Parathyroid adenoma (tissue), 2 donors: ENCODE results near the gene DGAT2.
"Not testable (repeated sequence)": the region's sequence is repeated elsewhere in the genome, so short reads cannot be mapped to it uniquely, and the experiment has no call there.

Source experiments
- H2AFZ ChIP-seq: fragments of 300-600 bp; sonication (generic); one replicate; pipeline ENCODE4 v1.7.0; 2017; ENCODE audit warnings: antibody characterized with exemption, mild to moderate bottlenecking
- H3K27ac ChIP-seq: fragments of 300-600 bp; sonication (generic); one replicate; pipeline ENCODE4 v1.7.0; 2017
- H3K27me3 ChIP-seq: fragments of 300-600 bp; sonication (generic); one replicate; pipeline ENCODE4 v1.7.0; 2017; ENCODE audit warnings: low read length; ENCODE audit not compliant: control insufficient read depth, insufficient read depth
- H3K36me3 ChIP-seq: fragments of 300-600 bp; sonication (generic); one replicate; pipeline ENCODE4 v1.7.0; 2017; ENCODE audit warnings: low read length; ENCODE audit not compliant: control insufficient read depth, insufficient read depth
- H3K4me1 ChIP-seq: fragments of 300-600 bp; sonication (generic); one replicate; pipeline ENCODE4 v1.7.0; 2017; ENCODE audit warnings: control low read depth
- H3K4me2 ChIP-seq: fragments of 300-600 bp; sonication (generic); one replicate; pipeline ENCODE4 v1.7.0; 2017; ENCODE audit warnings: low read length
- H3K4me3 ChIP-seq: fragments of 300-600 bp; sonication (generic); one replicate; pipeline ENCODE4 v1.7.0; 2017; ENCODE audit warnings: low read depth, low read length
- H3K79me2 ChIP-seq: fragments of 300-600 bp; sonication (generic); one replicate; pipeline ENCODE4 v1.7.0; 2017; ENCODE audit warnings: control low read depth
- H3K9ac ChIP-seq: fragments of 300-600 bp; sonication (generic); one replicate; pipeline ENCODE4 v1.7.0; 2017; ENCODE audit warnings: mild to moderate bottlenecking
- H3K9me3 ChIP-seq: fragments of 300-600 bp; sonication (generic); one replicate; pipeline ENCODE4 v1.7.0; 2017; ENCODE audit warnings: low read length; ENCODE audit not compliant: control insufficient read depth
- CTCF ChIP-seq: fragments of 300-600 bp; sonication (generic); IDR thresholded peaks from one replicate; pipeline ENCODE4 v1.7.0; 2017; ENCODE audit warnings: antibody characterized with exemption, mild to moderate bottlenecking
- donor health status: primary hyperparathyroidism.

Gene DGAT2

GRCh38 chr11:75740681-75741080 lies 27.9 kb upstream of the DGAT2 start:
- no peak overlapping the region for H3K4me2 ChIP-seq
- TF ChIP-seq CTCF: no peak
- H3K36me3 ChIP-seq: no peaks in the 10 kb centered on the region
- H3K9ac ChIP-seq: no peak overlapping the region
- no peaks in the 10 kb centered on the region for H3K27me3 ChIP-seq
- no peak overlapping the region for H2AFZ ChIP-seq
- no peak overlapping the region for H3K27ac ChIP-seq
- no peak overlapping the region for H3K4me3 ChIP-seq
- no peaks in the 10 kb centered on the region for H3K9me3 ChIP-seq
- no peaks in the 10 kb centered on the region for H3K79me2 ChIP-seq
- no peaks in the 10 kb centered on the region for H3K4me1 ChIP-seq

GRCh38 chr11:75743159-75743558 lies 25.4 kb upstream of the DGAT2 start:
- H3K4me2 ChIP-seq, H2AFZ ChIP-seq, H3K27ac ChIP-seq, H3K9ac ChIP-seq, H3K9me3 ChIP-seq, H3K4me1 ChIP-seq, H3K27me3 ChIP-seq, H3K36me3 ChIP-seq, H3K79me2 ChIP-seq, H3K4me3 ChIP-seq: not testable (repeated sequence)

- Histone ChIP-seq H3K4me3 (no peak overlapping the region), H3K27ac (no peak overlapping the region), H3K79me2 (no peaks in the 10 kb centered on the region), H3K27me3 (no peaks in the 10 kb centered on the region), H3K9ac (no peak overlapping the region), H3K4me1 (no peaks in the 10 kb centered on the region), H3K36me3 (no peaks in the 10 kb centered on the region), H3K4me2 (no peak overlapping the region), H3K9me3 (no peaks in the 10 kb centered on the region), H2AFZ (no peak overlapping the region)
- no peak for TF ChIP-seq CTCF
These were observed 24.6 kb upstream of the DGAT2 start for GRCh38 chr11:75743711-75744563.

- Histone ChIP-seq H3K4me1 (no peaks in the 10 kb centered on the region), H3K27ac (no peak overlapping the region), H2AFZ (no peak overlapping the region), H3K79me2 (no peaks in the 10 kb centered on the region), H3K9me3 (no peaks in the 10 kb centered on the region), H3K4me2 (no peak overlapping the region), H3K9ac (no peak overlapping the region), H3K36me3 (no peaks in the 10 kb centered on the region), H3K27me3 (no peaks in the 10 kb centered on the region), H3K4me3 (no peak overlapping the region)
- no peak for TF ChIP-seq CTCF
These were observed 22.8 kb upstream of the DGAT2 start for GRCh38 chr11:75745807-75746206.

- H3K9ac ChIP-seq, H2AFZ ChIP-seq, H3K79me2 ChIP-seq, H3K4me3 ChIP-seq, H3K27me3 ChIP-seq, H3K27ac ChIP-seq, H3K36me3 ChIP-seq, H3K4me2 ChIP-seq, H3K9me3 ChIP-seq, H3K4me1 ChIP-seq: not testable (repeated sequence)
These were observed 19.8 kb upstream of the DGAT2 start for GRCh38 chr11:75748729-75749273.

- H3K4me1 ChIP-seq, H3K9ac ChIP-seq, H3K4me3 ChIP-seq, H3K36me3 ChIP-seq, H3K27me3 ChIP-seq, H3K79me2 ChIP-seq, H2AFZ ChIP-seq, H3K9me3 ChIP-seq, H3K4me2 ChIP-seq, H3K27ac ChIP-seq: not testable (repeated sequence)
These were observed 13.6 kb upstream of the DGAT2 start for GRCh38 chr11:75754933-75755332.
